ENCODE results near the gene TBC1D10A.
A peak's percentile ranks its signal among the peaks of the same experiment; 100 is the strongest.

TBC1D10A gene

GRCh38 chr22:30275625-30276024, 51.1 kb downstream of the TBC1D10A start:
- no peaks in the 10 kb centered on the region for H3K27me3 ChIP-seq (ENCODE audit: insufficient read depth, poor library complexity, severe bottlenecking)
- peak overlapping the region; percentile 41 for H3K27ac ChIP-seq (replicated peaks)
- TF ChIP-seq POLR2AphosphoS5 (IDR thresholded peaks at IDR 0.05; ENCODE audit: low read depth), result no peak
- no peak for TF ChIP-seq GABPA (IDR thresholded peaks at IDR 0.05; ENCODE audit: low read depth)
- TF ChIP-seq REST (IDR thresholded peaks at IDR 0.05; ENCODE audit: insufficient replicate concordance, low read depth), result no peak
- no peak for TF ChIP-seq CTCF (IDR thresholded peaks at IDR 0.05; ENCODE audit: insufficient read depth, low read length)
- no peak for TF ChIP-seq SPI1 (IDR thresholded peaks at IDR 0.05; ENCODE audit: borderline replicate concordance, low read depth)
- no peak for DNase-seq (ENCODE audit: low read depth in 1 of 2, low spot score in 1 of 2)
- no peak overlapping the region for H3K4me3 ChIP-seq (replicated peaks; ENCODE audit: insufficient read depth, low read length)

- no peak overlapping the region for H3K27ac ChIP-seq (replicated peaks)
- H3K27me3 ChIP-seq (ENCODE audit: insufficient read depth, poor library complexity, severe bottlenecking), result no peaks in the 10 kb centered on the region
- no peak for DNase-seq (ENCODE audit: low read depth in 1 of 2, low spot score in 1 of 2)
- no peak for TF ChIP-seq POLR2AphosphoS5 (IDR thresholded peaks at IDR 0.05; ENCODE audit: low read depth)
- no peak for TF ChIP-seq GABPA (IDR thresholded peaks at IDR 0.05; ENCODE audit: low read depth)
- TF ChIP-seq REST (IDR thresholded peaks at IDR 0.05; ENCODE audit: insufficient replicate concordance, low read depth), result no peak
- no peak for TF ChIP-seq CTCF (IDR thresholded peaks at IDR 0.05; ENCODE audit: insufficient read depth, low read length)
- TF ChIP-seq SPI1 (IDR thresholded peaks at IDR 0.05; ENCODE audit: borderline replicate concordance, low read depth), result no peak
- no peak overlapping the region for H3K4me3 ChIP-seq (replicated peaks; ENCODE audit: insufficient read depth, low read length)
Observed at GRCh38 chr22:30274437-30274812, 52.3 kb downstream of the TBC1D10A start.

GRCh38 chr22:30273711-30274436, 52.9 kb downstream of the TBC1D10A start:
- no peaks in the 10 kb centered on the region for H3K27me3 ChIP-seq (ENCODE audit: insufficient read depth, poor library complexity, severe bottlenecking)
- no peak overlapping the region for H3K4me3 ChIP-seq (replicated peaks; ENCODE audit: insufficient read depth, low read length)
- no peak for DNase-seq (ENCODE audit: low read depth in 1 of 2, low spot score in 1 of 2)
- H3K27ac ChIP-seq (replicated peaks), result no peak overlapping the region
- TF ChIP-seq REST (IDR thresholded peaks at IDR 0.05; ENCODE audit: insufficient replicate concordance, low read depth) (no peak), SPI1 (IDR thresholded peaks at IDR 0.05; ENCODE audit: borderline replicate concordance, low read depth) (0 out of 2 replicates have a peak, but pooled peaks have one; percentile 10)
